IPS-NIHi11 (cell line): ENCODE data around the gene C4orf17.
"Not testable (repeated sequence)": the region's sequence is repeated elsewhere in the genome, so short reads cannot be mapped to it uniquely, and the experiment has no call there.

Experiments used
- DNase-seq: peaks from one replicate; pipeline ENCODE4 v3.0.0; 2012; ENCODE audit warnings: mixed read lengths, low spot score

Gene C4orf17

GRCh38 chr4:99510721-99511120, at the start of gene C4orf17:
Gene C4orf17 (plus strand): TSS chr4:99511021. CDS start chr4:99513082, 2,061 bp downstream.
- DNase-seq = no peak

GRCh38 chr4:99461623-99462401, 49.0 kb upstream of the C4orf17 start:
- no peak for DNase-seq

GRCh38 chr4:99462875-99463464, 47.9 kb upstream of the C4orf17 start:
- peak; percentile 76 for DNase-seq

GRCh38 chr4:99463566-99463965, 47.3 kb upstream of the C4orf17 start:
- no peak for DNase-seq

DNA sequence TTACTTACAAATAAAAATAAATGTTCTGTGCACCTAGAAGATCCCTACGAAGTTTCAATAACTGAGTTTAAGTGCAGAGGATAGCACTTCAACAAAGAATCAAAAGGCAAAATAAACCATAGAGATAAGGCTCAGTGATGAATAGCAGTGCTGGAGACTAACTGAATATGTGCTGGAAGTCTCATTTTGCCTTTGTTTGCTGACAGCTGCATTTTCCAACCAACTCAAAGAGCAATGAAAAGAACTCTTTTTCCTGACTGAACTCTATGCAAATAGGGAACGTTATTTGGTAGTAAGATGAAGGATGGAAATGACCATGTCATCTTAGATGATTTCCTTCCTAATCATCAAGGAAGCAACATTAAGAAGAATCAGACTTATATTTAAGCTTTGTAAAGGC, 42.9 kb upstream of the C4orf17 start:
- DNase-seq = no peak

- no peak for DNase-seq
Measured at GRCh38 chr4:99468889-99469288, 41.9 kb upstream of the C4orf17 start.

GRCh38 chr4:99471349-99471748, 39.5 kb upstream of the C4orf17 start:
- no peak for DNase-seq

GRCh38 chr4:99471896-99472295, 38.9 kb upstream of the C4orf17 start:
- DNase-seq = no peak

DNA sequence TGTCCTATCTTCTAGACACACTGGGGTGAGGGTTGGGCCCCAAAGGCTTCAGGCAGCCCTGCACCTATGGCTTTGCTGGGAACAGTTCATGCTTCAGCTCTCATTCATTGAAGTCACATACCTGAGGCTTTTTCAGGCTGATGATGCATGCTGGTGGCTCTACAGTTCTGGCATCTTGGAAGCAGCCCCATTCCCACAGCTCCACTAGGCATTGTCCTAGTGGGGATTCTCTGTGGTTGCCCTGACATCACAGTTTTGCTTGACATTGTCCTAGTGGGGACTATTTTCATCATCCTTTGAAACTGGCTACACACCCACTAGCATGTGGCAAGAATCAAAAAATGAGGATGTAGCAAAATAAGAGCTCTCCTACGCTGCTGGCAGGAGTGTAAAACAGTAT, 37.7 kb upstream of the C4orf17 start:
- DNase-seq = no peak

DNA sequence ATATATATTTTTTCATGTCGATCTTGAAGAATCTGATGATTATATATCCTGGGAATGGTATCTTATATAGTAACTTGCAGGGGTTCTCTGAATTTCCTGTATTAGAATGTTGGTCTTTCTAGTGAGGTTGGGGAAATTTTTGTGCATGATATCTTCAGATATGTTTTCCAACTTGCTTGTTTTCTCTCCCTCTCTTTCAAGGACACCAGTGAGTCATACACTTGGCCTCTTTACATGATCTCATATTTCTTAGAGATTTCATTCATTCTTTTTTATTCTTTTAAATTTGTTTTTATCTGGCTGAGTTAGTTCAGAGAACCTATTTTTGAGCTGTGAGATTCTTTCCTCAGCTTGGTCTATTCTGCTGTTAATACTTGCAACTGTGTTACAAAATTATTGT, 27.2 kb upstream of the C4orf17 start:
- DNase-seq = no peak

DNA sequence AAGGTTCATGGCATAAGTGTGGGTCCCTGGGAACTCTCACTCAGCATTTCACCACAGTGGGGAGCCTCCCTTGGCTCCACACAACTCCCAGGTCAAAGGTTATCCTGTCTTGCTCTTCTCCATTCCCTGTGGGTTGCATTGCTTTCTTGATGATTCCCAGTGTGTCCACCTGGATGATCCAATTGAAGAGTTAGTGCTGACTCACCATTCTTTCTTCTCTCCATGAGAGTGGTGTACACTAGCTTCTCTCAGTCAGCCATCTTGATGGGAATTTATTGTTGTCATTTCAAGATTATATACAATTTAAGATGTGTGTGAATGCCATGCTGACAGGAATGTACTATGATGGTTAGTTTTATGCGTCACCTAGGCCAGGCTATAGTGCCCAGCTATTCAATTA, 25.6 kb upstream of the C4orf17 start:
- no peak for DNase-seq

GRCh38 chr4:99486648-99487047, 24.2 kb upstream of the C4orf17 start:
- DNase-seq = not testable (repeated sequence)

DNA sequence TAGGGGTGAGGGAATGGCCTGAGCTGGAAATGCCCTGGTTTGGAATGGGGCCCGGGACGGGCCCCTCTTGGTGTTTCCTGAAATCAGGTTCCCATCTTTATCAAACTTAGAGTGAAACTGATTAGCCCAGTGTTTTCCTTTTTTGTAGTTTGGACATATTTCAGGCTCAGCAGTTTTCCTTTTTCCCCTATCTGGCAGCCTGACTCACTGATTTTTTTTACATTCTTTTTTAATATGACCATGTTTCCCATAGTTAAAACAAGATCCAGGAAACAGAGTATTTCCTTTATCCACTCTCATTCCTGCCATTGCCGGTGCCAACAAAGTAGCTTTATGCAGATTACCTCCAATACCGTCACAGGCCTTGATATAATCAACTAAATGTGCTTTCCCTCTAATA, 20.5 kb upstream of the C4orf17 start:
- no peak for DNase-seq

GRCh38 chr4:99504804-99505502, 5.9 kb upstream of the C4orf17 start:
- no peak for DNase-seq

DNA sequence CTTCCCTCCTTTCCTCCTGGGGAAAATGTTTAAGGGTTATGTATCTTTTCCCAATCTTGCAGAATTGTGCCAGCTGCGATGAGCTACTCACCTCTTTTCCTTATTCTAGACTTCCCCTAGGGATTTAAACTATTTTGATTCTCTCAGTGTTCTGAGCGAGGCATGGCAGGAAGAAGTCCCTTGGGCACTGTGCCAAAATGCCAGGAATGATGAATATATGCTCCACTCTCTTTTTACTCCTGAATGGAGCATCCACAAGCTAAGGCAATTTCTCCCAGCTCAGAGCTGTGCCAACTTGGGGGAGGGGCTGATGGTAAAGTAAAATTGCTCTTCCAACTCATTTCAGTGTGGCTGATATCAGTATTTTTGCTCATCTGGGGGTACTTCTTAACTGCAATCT, 4.0 kb upstream of the C4orf17 start:
- no peak for DNase-seq

GRCh38 chr4:99507349-99507748, 3.5 kb upstream of the C4orf17 start:
- DNase-seq = no peak

DNA sequence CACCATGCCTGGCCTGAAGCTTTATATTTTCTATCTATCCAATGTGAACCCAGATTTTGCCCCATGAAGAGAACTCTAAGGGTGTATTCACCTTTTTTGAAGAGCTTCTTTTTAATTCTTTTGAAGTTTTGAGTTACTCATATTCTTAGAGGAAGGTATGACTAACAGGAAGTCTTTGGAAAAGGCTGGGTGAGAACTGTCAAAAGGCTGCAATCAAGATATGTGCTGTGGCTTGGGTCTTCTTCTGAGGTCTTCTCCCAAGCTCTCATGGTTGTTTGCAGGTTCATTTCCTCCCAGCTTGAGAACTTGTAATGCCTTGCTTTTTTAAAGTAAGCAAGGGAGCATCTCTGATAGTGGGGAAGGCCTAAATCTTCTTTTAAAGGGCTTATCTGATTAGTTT, 3.1 kb upstream of the C4orf17 start:
- DNase-seq = no peak

DNA sequence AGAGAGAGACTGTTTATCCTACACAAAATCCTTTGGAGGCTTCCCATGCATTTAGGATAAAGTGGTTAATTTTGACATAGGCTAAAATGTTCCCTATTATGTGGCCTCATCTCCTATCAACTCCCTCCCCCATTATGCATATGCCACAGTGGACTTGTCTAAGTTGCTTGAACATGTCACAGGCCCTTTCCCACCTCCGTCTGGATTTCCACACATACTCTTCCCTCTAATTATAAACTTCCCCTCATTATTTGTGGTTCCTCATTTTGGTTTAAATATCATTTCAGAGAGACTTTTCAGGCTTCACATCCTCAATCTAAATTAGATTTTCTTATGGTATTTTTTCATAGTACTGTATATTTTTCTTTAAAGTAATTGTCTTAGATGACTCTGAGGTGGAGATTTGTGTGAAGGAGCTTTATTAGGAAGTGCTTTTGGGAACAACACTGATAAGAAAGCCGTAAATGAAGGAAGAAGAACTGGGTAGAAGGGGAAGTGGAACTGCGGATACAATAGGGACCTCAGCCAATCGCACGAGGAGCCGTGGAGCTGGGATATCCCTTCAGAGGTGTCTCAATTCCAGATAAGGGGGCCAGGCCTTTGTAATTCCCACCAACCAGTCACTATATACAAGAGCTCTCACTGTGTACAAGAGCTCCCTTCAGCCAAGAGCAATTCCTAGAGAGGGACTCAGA, 7.9 kb downstream of the C4orf17 start:
- no peak for DNase-seq

GRCh38 chr4:99529228-99529627, 18.4 kb downstream of the C4orf17 start:
- no peak for DNase-seq

- no peak for DNase-seq
Measured at GRCh38 chr4:99529956-99530355, 19.1 kb downstream of the C4orf17 start.

DNA sequence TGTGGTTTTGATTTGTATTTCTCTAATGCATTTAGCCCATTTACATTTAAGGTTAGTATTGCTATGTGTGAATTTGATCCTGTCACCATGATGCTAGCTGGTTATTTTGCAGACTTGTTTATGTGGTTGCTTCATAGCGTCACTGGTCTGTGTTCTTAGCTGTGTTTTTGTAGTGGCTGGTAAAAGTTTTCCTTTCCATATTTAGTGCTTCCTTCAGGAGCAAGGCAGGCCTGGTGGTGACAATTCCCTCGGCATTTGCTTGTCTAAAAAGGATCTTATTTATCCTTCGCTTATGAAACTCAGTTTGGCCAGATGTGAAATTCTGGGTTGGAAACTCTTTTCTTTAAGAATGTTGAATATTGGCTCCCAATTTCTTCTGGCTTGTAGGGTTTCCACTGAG, 23.9 kb downstream of the C4orf17 start:
- not testable (repeated sequence) for DNase-seq

- DNase-seq = no peak
Measured at GRCh38 chr4:99536271-99536670, 25.4 kb downstream of the C4orf17 start.

DNA sequence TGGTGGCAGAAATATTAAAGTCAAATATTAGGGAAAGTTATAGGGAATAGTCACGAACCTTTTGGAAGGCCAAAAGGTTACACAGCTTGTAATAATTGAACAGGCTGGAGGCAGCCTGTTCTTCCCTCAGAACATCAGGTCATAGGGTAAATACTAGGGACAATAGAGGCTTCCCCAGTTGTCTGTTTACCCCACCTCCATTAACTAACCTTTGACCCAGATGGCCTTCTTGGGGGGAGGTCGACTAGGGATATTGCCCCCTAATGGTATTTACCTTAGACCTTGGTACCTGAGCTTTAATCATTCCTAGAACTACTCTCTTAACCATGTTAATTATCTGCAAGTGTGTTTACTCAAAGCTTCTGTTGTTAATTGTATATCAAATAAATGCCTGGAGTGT, 26.0 kb downstream of the C4orf17 start:
- DNase-seq = no peak
